DMS153 treated with DMSO at 0.1 percent for 48 hours (cell line): Measurements from ENCODE around the gene HNRNPUL2.
"Not testable (repeated sequence)": the region's sequence is repeated elsewhere in the genome, so short reads cannot be mapped to it uniquely, and the experiment has no call there.

ENCODE experiments used
- DNase-seq: peaks from one replicate; lab custom pipeline; 2025; ENCODE audit not compliant: unreplicated experiment; lab: John Stamatoyannopoulos, UW

The HNRNPUL2 gene

GRCh38 chr11:62727165-62727871, at the start of gene HNRNPUL2:
Gene HNRNPUL2 (minus strand): TSS chr11:62727457. CDS start chr11:62727156, 301 bp downstream.
- peak; percentile 94 for DNase-seq

GRCh38 chr11:62775646-62776045, 48.4 kb upstream of the HNRNPUL2 start:
- no peak for DNase-seq

GRCh38 chr11:62774407-62774806, 47.1 kb upstream of the HNRNPUL2 start:
- no peak for DNase-seq

GRCh38 chr11:62771144-62772021, 44.1 kb upstream of the HNRNPUL2 start, which contains the start of gene TAF6L:
Gene TAF6L (plus strand): TSS chr11:62771396. CDS start chr11:62775784, 4,388 bp downstream.
- peak; percentile 93 for DNase-seq

- DNase-seq = peak; percentile 50
Measured at GRCh38 chr11:62770778-62771143, 43.5 kb upstream of the HNRNPUL2 start.

- DNase-seq = not testable (repeated sequence)
Measured at GRCh38 chr11:62760867-62761227, 33.6 kb upstream of the HNRNPUL2 start.

- DNase-seq = no peak
Measured at GRCh38 chr11:62757846-62758788, 30.9 kb upstream of the HNRNPUL2 start.

GRCh38 chr11:62755086-62755615, 27.9 kb upstream of the HNRNPUL2 start:
- DNase-seq = no peak

GRCh38 chr11:62753736-62754603, 26.7 kb upstream of the HNRNPUL2 start, which contains the start of gene ZBTB3:
Gene ZBTB3 (minus strand): TSS chr11:62754160. CDS start chr11:62753664, 496 bp downstream.
- DNase-seq = peak; percentile 99

- DNase-seq = no peak
Measured at GRCh38 chr11:62752994-62753735, 25.9 kb upstream of the HNRNPUL2 start.

GRCh38 chr11:62752177-62752785, 25.0 kb upstream of the HNRNPUL2 start:
- DNase-seq = no peak

- DNase-seq = not testable (repeated sequence)
Measured at GRCh38 chr11:62749931-62750330, 22.7 kb upstream of the HNRNPUL2 start.

- no peak for DNase-seq
Measured at GRCh38 chr11:62747475-62748160, 20.4 kb upstream of the HNRNPUL2 start.

- DNase-seq = no peak
Measured at GRCh38 chr11:62737196-62737595, 9.9 kb upstream of the HNRNPUL2 start.

- no peak for DNase-seq
Measured at GRCh38 chr11:62732830-62733229, 5.6 kb upstream of the HNRNPUL2 start.

- not testable (repeated sequence) for DNase-seq
Measured at GRCh38 chr11:62730076-62730475, 2.8 kb upstream of the HNRNPUL2 start.

- DNase-seq = peak; percentile 70
Measured at GRCh38 chr11:62728171-62728988, 1.1 kb upstream of the HNRNPUL2 start, which contains the start of gene TTC9C. Gene TTC9C (plus strand): TSS chr11:62728486. CDS start chr11:62728849, 363 bp downstream.
